Colonic mucosa (tissue), 4 donors: ENCODE measurements around the gene IQCM. TPM values are rescaled to one million over a fixed set of nuclear protein-coding genes. Genes with fewer than 3 reads are reported as not detected.
"Not testable (repeated sequence)": the region's sequence is repeated elsewhere in the genome, so short reads cannot be mapped to it uniquely, and the experiment has no call there.

Source experiments
- DNase-seq: peaks from one replicate; pipeline ENCODE4 v3.0.0-alpha.2; 2020
- H3K27ac ChIP-seq: fragments of 200-600 bp; one replicate; pipeline ENCODE4 v1.8.0; 2021
- H3K27me3 ChIP-seq: fragments of 200-600 bp; one replicate; pipeline ENCODE4 v1.8.0; 2021
- H3K36me3 ChIP-seq: fragments of 200-600 bp; one replicate; pipeline ENCODE4 v1.8.0; 2021
- H3K4me1 ChIP-seq: fragments of 200-600 bp; one replicate; pipeline ENCODE4 v1.8.0; 2021; ENCODE audit warnings: mild to moderate bottlenecking
- H3K4me3 ChIP-seq: fragments of 200-600 bp; one replicate; pipeline ENCODE4 v1.8.0; 2021
- H3K9ac ChIP-seq, 2 donors: one replicate each; pipeline ENCODE4 v1.7.0; 2013; ENCODE audit warnings: control low read depth in 2 of 2, low read depth in 2 of 2, low read length in 2 of 2
- H3K9me3 ChIP-seq: fragments of 200-600 bp; one replicate; pipeline ENCODE4 v1.8.0; 2021
- intact Hi-C: fragments of 100-400 bp; cut with DNase I; formaldehyde crosslinking; loops from one replicate; pipeline ENCODE4 v1.14.1; 2022
- total RNA-seq, 2 donors: library from RNA; stranded (reverse); fragmentation: NEBNext Ultra II Directional in 1 of 2; extraction: Animal tissue kit (Norgen Biotek cat#: 25700) in 1 of 2; gene quantifications; one replicate each; pipeline ENCODE4 v1.2.1, GENCODE V29; 2021
- TF ChIP-seq, protein P1 (sequence below): fragments of 200-600 bp; IDR thresholded peaks from one replicate; pipeline ENCODE4 v1.8.0; 2022; ENCODE audit warnings: antibody characterized with exemption, mild to moderate bottlenecking
- donor health status: healthy.
- donor health status: DM: no; HTN: no; CAD: no.
- donor health status: DM: no; HTN: no; CAD: no.

IQCM gene
- total RNA-seq, 2 donors from 2014 or later, result 3.4 to 5.2 TPM

DNA sequence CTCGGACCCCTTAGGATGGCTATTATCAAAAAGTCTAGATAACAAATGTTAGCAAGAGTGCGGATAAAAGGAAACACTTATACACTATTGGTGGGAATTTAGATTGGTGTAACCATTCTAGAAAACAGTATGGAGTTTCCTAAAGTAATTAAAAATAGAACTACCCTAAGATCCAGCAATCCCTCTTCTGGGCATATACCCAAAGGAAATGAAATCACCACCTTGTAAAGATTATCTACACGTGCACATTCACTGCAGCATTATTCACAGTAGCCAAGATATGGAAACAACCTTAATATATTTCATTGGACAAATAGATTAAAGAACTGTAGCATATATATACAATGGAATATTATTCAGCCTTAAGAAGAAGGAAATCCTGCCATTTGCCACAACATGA, 462.4 kb downstream of the IQCM start:
- intact Hi-C loops, result no loop called here
- no peaks in the 10 kb centered on the region for H3K36me3 ChIP-seq
- H3K9me3 ChIP-seq, result no peaks in the 10 kb centered on the region
- no peak overlapping the region for H3K27ac ChIP-seq
- H3K4me1 ChIP-seq, result no peaks in the 10 kb centered on the region
- TF ChIP-seq, protein P1, sequence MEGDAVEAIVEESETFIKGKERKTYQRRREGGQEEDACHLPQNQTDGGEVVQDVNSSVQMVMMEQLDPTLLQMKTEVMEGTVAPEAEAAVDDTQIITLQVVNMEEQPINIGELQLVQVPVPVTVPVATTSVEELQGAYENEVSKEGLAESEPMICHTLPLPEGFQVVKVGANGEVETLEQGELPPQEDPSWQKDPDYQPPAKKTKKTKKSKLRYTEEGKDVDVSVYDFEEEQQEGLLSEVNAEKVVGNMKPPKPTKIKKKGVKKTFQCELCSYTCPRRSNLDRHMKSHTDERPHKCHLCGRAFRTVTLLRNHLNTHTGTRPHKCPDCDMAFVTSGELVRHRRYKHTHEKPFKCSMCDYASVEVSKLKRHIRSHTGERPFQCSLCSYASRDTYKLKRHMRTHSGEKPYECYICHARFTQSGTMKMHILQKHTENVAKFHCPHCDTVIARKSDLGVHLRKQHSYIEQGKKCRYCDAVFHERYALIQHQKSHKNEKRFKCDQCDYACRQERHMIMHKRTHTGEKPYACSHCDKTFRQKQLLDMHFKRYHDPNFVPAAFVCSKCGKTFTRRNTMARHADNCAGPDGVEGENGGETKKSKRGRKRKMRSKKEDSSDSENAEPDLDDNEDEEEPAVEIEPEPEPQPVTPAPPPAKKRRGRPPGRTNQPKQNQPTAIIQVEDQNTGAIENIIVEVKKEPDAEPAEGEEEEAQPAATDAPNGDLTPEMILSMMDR, result no peak
- DNase-seq, result no peak
- H3K4me3 ChIP-seq, result no peak overlapping the region
- no peak overlapping the region for H3K9ac ChIP-seq
- H3K27me3 ChIP-seq, result no peaks in the 10 kb centered on the region

DNA sequence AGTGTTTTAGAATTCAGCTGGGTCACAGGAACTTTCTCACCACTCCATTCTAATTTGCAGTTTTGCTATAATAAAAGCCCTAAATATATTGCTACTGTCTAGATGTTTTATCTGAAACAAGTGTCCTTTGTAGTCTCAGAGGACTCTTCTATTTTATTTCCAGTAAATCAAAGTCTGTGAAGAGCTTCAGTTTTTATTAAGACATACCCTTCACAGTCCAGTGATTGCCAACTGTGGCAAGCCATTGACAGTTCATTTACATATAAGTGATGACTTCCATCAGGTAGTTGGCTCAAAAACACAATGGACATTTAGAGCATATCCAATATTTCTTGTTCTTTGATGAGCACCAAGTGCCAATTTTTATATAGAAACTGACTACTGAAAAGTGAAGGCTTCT, 466.1 kb downstream of the IQCM start:
- intact Hi-C loops, result no loop called here
- Histone ChIP-seq H3K27me3 (no peaks in the 10 kb centered on the region), H3K27ac (no peak overlapping the region), H3K9ac (no peak overlapping the region), H3K4me1 (no peaks in the 10 kb centered on the region), H3K4me3 (no peak overlapping the region), H3K9me3 (no peaks in the 10 kb centered on the region), H3K36me3 (no peaks in the 10 kb centered on the region)
- TF ChIP-seq, protein P1, result no peak
- DNase-seq, result no peak

DNA sequence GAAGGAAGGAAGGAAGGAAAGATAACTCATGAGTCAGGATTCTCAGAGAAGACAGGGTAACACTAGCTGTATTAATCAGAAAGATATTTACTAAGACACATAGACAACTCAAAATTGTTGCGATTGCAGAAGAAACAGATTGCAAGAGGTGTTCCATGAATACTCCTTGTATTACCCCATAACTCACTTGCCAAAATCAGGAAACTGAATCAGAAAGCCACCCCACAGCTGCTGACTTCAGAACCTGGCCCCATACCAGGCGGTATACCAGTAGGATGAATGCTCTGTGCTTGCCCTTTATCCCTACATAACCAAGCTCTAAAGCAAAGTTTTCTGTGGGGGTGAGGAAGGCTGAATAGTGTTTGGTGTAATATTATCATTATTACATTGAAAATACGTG, 468.5 kb downstream of the IQCM start:
- Histone ChIP-seq H3K9ac (no peak overlapping the region), H3K27ac (no peak overlapping the region), H3K36me3 (no peaks in the 10 kb centered on the region), H3K4me1 (no peaks in the 10 kb centered on the region), H3K27me3 (no peaks in the 10 kb centered on the region), H3K4me3 (no peak overlapping the region), H3K9me3 (no peaks in the 10 kb centered on the region)
- no peak for DNase-seq
- TF ChIP-seq, protein P1, result no peak
- intact Hi-C loops, result no loop called here

DNA sequence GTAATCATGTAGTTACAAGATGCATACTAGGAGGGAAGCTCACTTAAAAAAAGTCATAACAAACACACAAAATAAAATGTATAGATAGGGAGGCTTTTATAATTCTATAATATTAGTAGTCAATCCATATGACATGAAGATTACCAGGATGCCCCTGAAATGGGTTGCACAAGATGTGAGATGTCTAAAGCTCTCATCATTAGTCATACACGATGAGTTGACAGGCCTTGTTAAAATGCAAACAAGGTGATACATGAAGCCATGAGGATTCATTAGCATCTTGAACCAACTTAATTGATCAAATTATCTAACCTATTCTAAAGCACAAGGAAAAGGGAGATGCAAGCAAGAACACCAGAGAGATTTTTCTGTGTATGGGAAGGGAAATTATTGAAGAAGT, 470.2 kb downstream of the IQCM start:
- TF ChIP-seq, protein P1, result no peak
- Histone ChIP-seq H3K27ac (no peak overlapping the region), H3K27me3 (no peaks in the 10 kb centered on the region), H3K9me3 (no peaks in the 10 kb centered on the region), H3K4me3 (no peak overlapping the region), H3K4me1 (no peaks in the 10 kb centered on the region), H3K36me3 (no peaks in the 10 kb centered on the region), H3K9ac (no peak overlapping the region)
- intact Hi-C loops, result no loop called here
- no peak for DNase-seq

DNA sequence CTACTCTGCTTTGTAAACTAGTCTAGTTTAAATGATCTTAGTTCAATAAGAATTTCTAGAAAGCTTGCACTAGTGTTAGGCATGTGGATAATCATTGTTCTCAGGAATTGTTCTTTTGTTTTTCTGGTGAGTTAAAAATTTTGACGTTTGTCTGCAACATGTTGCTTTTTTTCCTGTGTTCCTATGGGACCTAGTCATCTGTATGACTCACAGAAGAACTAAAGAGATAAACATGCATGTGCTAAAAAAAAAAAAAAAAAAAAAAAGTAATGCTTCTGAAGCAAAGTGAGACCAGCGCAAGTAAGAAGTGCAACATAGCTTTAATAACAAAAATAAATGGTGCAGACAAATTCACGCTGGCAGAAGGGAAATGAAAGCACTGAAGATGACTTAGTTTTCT, 471.2 kb downstream of the IQCM start:
- no peaks in the 10 kb centered on the region for H3K9me3 ChIP-seq
- intact Hi-C loops, result no loop called here
- H3K27me3 ChIP-seq, result no peaks in the 10 kb centered on the region
- H3K4me3 ChIP-seq, result no peak overlapping the region
- DNase-seq, result no peak
- H3K27ac ChIP-seq, result no peak overlapping the region
- no peak overlapping the region for H3K9ac ChIP-seq
- TF ChIP-seq, protein P1, result no peak
- H3K36me3 ChIP-seq, result no peaks in the 10 kb centered on the region
- H3K4me1 ChIP-seq, result no peaks in the 10 kb centered on the region

DNA sequence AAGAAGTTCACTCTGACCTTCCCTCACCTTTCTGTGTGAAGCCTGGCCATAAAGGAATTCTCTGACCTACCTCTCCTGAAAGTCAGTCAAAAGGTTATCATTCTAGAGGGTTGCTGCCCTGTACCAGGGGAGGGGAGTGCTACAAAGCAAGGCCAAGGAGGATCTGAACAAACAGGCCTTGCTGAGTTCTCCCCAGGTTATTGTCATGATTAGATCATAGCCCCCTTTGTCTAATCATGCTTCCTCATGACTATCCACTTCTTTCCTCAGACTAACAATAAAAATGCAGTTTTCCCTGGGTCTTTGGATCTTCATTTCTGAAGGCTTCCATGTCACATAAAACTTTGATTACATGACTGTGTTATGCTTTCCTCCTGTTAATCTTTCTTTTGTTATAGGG, 472.0 kb downstream of the IQCM start:
- H3K36me3 ChIP-seq, result no peaks in the 10 kb centered on the region
- no peak overlapping the region for H3K9ac ChIP-seq
- no peaks in the 10 kb centered on the region for H3K27me3 ChIP-seq
- no peak overlapping the region for H3K4me3 ChIP-seq
- no peaks in the 10 kb centered on the region for H3K4me1 ChIP-seq
- H3K27ac ChIP-seq, result no peak overlapping the region
- no peak for DNase-seq
- H3K9me3 ChIP-seq, result no peaks in the 10 kb centered on the region
- intact Hi-C loops, result no loop called here
- TF ChIP-seq, protein P1, result no peak

DNA sequence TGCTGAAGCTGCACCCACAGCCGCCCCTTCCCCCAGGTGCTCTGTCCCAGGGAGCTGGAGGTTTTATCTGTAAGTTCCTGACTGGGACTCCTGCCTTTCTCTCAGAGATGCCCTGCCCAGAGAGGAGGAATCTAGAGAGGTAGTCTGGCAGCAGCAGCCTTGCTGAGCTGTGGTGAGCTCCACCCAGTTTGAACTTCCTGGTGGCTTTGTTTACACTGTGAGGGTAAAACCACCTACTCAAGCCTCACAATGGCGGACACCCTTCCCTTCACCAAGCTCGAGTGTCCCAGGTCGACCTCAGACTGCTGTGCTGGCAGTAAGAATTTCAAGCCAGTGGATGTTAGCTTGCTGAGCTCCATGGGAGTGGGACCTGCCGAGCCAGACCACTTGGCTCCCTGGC, 474.5 kb downstream of the IQCM start:
- H3K9ac ChIP-seq, H3K27ac ChIP-seq, H3K27me3 ChIP-seq, H3K4me1 ChIP-seq, intact Hi-C loops, DNase-seq, H3K9me3 ChIP-seq, H3K36me3 ChIP-seq, H3K4me3 ChIP-seq: not testable (repeated sequence)
